SU-DHL-6 (cell line): Measurements from ENCODE around the gene FAM53A.

ENCODE experiments used
- CTCF ChIP-seq: fragments of 200-600 bp; sonication (generic); IDR thresholded peaks from one replicate; pipeline ENCODE4 v1.5.1; 2017; ENCODE audit warnings: antibody characterized with exemption, mild to moderate bottlenecking, low read length, moderate library complexity; ENCODE audit not compliant: insufficient read depth, poor library complexity, severe bottlenecking
- EZH2phosphoT487 ChIP-seq: fragments of 200-600 bp; sonication (generic), shearing (Covaris generic); conservative IDR thresholded peaks from 2 replicates; pipeline ENCODE4 v1.6.1; 2018; ENCODE audit warnings: mild to moderate bottlenecking, antibody characterized with exemption, low read length, moderate library complexity, mixed read lengths

- no peak for TF ChIP-seq CTCF
- TF ChIP-seq EZH2phosphoT487 = no peak
Measured at GRCh38 chr4:1604706-1605205, 79.4 kb downstream of the FAM53A start.
